DOHH2 (cell line): Measurements from ENCODE around the gene GALNTL6.

Source experiments
- H3F3A ChIP-seq: fragments of 200-600 bp; sonication (generic), shearing (Covaris generic); 2 replicates; pipeline ENCODE4 v1.6.0; 2016; ENCODE audit warnings: antibody characterized with exemption, mild to moderate bottlenecking; ENCODE audit not compliant: control insufficient read depth, insufficient read depth
- H3K27ac ChIP-seq: fragments of 200-600 bp; sonication (generic); 2 replicates; pipeline ENCODE4 v1.5.1; 2014; ENCODE audit warnings: low read depth, mild to moderate bottlenecking, low read length, moderate library complexity
- H3K27me3 ChIP-seq: fragments of 200-600 bp; sonication (generic); 2 replicates; pipeline ENCODE4 v1.6.1; 2014; ENCODE audit warnings: mild to moderate bottlenecking, low read length, mixed read lengths; ENCODE audit not compliant: control insufficient read depth
- H3K36me3 ChIP-seq: fragments of 200-600 bp; sonication (generic); 2 replicates; pipeline ENCODE4 v1.6.1; 2014; ENCODE audit warnings: mild to moderate bottlenecking, low read length, moderate library complexity, mixed read lengths; ENCODE audit not compliant: control insufficient read depth
- H3K4me1 ChIP-seq: fragments of 200-600 bp; sonication (generic); 2 replicates; pipeline ENCODE4 v1.6.1; 2014; ENCODE audit warnings: mild to moderate bottlenecking, low read length, mixed read lengths; ENCODE audit not compliant: control insufficient read depth
- H3K4me2 ChIP-seq: fragments of 200-600 bp; sonication (generic); 2 replicates; pipeline ENCODE4 v1.6.0; 2014; ENCODE audit warnings: mild to moderate bottlenecking, low read length, moderate library complexity
- H3K4me3 ChIP-seq: fragments of 200-600 bp; sonication (generic); 2 replicates; pipeline ENCODE4 v1.5.1; 2014; ENCODE audit warnings: mild to moderate bottlenecking, low read length, mixed read lengths
- H3K79me2 ChIP-seq: fragments of 200-600 bp; sonication (generic); 2 replicates; pipeline ENCODE4 v1.6.1; 2014; ENCODE audit warnings: mild to moderate bottlenecking, low read length, mixed read lengths; ENCODE audit not compliant: control insufficient read depth
- H3K9me2 ChIP-seq: fragments of 200-600 bp; sonication (generic); replicated peaks from 2 replicates; pipeline ENCODE4 v1.6.1; 2014; ENCODE audit warnings: mild to moderate bottlenecking, low read length, mixed read lengths; ENCODE audit not compliant: control insufficient read depth
- H3K9me3 ChIP-seq: fragments of 200-600 bp; sonication (generic); 2 replicates; pipeline ENCODE4 v1.6.1; 2014; ENCODE audit warnings: antibody characterized with exemption, low read length, mixed read lengths; ENCODE audit not compliant: control insufficient read depth, insufficient read depth
- H4K20me1 ChIP-seq: fragments of 200-600 bp; sonication (generic); 2 replicates; pipeline ENCODE4 v1.6.0; 2014; ENCODE audit warnings: low read depth, mild to moderate bottlenecking, antibody characterized with exemption, low read length, moderate library complexity; ENCODE audit not compliant: control insufficient read depth, insufficient read depth
- EZH2phosphoT487 ChIP-seq: fragments of 200-600 bp; sonication (generic); IDR thresholded peaks from 2 replicates; pipeline ENCODE4 v1.6.1; 2017; ENCODE audit warnings: borderline replicate concordance, mild to moderate bottlenecking, antibody characterized with exemption, low read length, moderate library complexity, mixed read lengths
- TF ChIP-seq, protein P1 (sequence below): fragments of 200-600 bp; sonication (generic); IDR thresholded peaks from one replicate; pipeline ENCODE4 v1.5.1; 2014; ENCODE audit warnings: antibody characterized with exemption, mild to moderate bottlenecking, low read depth, low read length; ENCODE audit not compliant: poor library complexity, severe bottlenecking

The GALNTL6 gene

DNA sequence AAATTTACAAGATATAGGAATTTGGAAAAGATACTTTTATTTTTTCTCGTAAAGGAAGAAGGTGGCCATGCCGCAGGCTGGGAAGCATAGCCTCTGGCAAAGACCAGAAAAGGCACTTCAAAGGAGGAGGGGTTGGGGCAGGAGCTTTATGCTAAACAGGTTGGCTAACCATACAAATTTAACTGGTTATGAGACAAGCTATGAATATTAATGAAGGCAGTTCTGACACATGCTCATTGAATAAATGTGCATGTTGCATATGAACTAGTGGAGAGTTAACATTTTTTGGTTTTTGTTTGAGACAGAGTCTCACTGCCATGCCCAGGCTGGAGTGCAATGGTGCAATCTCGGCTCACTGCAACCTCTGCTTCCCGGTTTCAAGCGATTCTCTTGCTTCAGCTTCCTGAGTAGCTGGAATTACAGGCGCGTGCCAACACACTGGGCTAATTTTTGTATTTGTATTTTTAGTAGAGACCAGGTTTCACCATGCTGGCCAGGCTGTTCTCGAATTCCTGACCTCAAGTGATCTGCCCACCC lies 36.5 kb downstream of the GALNTL6 start:
- no peaks in the 10 kb centered on the region for H3K9me3 ChIP-seq
- H3K4me2 ChIP-seq: no peak overlapping the region
- no peaks in the 10 kb centered on the region for H3K9me2 ChIP-seq
- H3K36me3 ChIP-seq: no peaks in the 10 kb centered on the region
- no peak for TF ChIP-seq EZH2phosphoT487
- TF ChIP-seq, protein P1, sequence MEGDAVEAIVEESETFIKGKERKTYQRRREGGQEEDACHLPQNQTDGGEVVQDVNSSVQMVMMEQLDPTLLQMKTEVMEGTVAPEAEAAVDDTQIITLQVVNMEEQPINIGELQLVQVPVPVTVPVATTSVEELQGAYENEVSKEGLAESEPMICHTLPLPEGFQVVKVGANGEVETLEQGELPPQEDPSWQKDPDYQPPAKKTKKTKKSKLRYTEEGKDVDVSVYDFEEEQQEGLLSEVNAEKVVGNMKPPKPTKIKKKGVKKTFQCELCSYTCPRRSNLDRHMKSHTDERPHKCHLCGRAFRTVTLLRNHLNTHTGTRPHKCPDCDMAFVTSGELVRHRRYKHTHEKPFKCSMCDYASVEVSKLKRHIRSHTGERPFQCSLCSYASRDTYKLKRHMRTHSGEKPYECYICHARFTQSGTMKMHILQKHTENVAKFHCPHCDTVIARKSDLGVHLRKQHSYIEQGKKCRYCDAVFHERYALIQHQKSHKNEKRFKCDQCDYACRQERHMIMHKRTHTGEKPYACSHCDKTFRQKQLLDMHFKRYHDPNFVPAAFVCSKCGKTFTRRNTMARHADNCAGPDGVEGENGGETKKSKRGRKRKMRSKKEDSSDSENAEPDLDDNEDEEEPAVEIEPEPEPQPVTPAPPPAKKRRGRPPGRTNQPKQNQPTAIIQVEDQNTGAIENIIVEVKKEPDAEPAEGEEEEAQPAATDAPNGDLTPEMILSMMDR: no peak
- H3K27me3 ChIP-seq: no peaks in the 10 kb centered on the region
- H3K79me2 ChIP-seq: no peaks in the 10 kb centered on the region
- H3K4me3 ChIP-seq: no peak overlapping the region
- H3F3A ChIP-seq: no peaks in the 10 kb centered on the region
- H4K20me1 ChIP-seq: no peaks in the 10 kb centered on the region
- peaks cover 29% of the 10 kb centered on the region for H3K4me1 ChIP-seq
- no peak overlapping the region for H3K27ac ChIP-seq

DNA sequence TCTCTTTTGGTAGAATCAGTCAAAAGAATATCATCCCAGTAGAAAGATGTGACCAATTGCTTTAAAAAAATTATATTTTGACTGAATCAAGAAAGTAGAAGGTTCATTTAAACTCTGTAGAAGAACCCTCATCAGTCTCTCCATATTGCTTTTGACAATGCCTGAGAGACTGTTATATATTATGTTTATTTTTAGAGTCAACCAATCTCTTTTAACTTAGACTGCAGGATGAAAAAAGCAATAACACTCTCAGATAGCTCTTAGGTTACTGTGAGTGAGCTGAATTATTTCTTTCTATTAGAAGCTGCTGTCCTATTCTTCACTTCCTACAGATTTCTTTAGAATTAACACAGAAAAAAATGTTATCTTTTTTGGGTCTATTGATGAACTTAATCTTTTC lies 38.1 kb downstream of the GALNTL6 start:
- Histone ChIP-seq H4K20me1 (no peaks in the 10 kb centered on the region), H3F3A (no peaks in the 10 kb centered on the region), H3K4me2 (no peak overlapping the region), H3K4me3 (no peak overlapping the region), H3K4me1 (peaks cover 31% of the 10 kb centered on the region), H3K27me3 (no peaks in the 10 kb centered on the region), H3K36me3 (no peaks in the 10 kb centered on the region), H3K9me3 (no peaks in the 10 kb centered on the region), H3K79me2 (no peaks in the 10 kb centered on the region), H3K9me2 (no peaks in the 10 kb centered on the region), H3K27ac (no peak overlapping the region)
- no peak for TF ChIP-seq EZH2phosphoT487
- TF ChIP-seq, protein P1: no peak

DNA sequence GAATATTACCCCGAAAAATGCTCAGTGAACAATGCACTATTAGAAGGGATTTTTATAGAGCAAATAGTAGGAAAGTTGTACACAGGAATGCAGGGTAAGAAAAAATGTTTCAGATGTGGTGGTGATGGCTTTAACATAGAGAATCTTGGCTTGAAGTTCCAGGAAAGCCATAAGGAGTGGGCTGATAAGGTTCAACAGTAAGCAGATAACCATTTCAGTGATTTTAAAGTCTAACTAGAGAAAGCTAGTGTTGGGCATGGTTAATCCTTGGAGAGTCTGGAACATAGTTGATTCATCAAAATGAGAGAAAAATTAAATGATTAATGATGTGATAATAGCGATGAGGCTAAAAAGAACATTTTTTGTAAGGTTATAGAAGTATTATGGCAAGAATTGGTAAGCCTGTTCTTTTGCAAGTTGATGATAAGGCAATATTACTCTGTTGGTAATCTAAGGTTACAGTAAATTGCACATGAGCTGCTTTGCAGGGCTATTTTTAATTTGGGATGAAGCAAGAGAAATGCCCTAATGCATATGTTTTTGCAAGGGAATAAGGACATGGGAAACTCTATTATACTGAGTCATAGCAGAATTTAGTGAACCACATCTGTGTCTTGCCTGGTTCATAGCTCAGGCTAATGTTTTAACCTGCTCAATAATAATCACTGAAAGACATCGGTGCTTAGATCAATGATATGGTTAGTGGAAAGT lies 44.3 kb downstream of the GALNTL6 start:
- H4K20me1 ChIP-seq: no peaks in the 10 kb centered on the region
- peaks cover 14% of the 10 kb centered on the region for H3K4me1 ChIP-seq
- no peaks in the 10 kb centered on the region for H3F3A ChIP-seq
- no peak overlapping the region for H3K4me2 ChIP-seq
- no peaks in the 10 kb centered on the region for H3K9me3 ChIP-seq
- H3K9me2 ChIP-seq: no peaks in the 10 kb centered on the region
- TF ChIP-seq, protein P1: no peak
- no peak for TF ChIP-seq EZH2phosphoT487
- H3K4me3 ChIP-seq: no peak overlapping the region
- no peaks in the 10 kb centered on the region for H3K27me3 ChIP-seq
- H3K27ac ChIP-seq: no peak overlapping the region
- no peaks in the 10 kb centered on the region for H3K79me2 ChIP-seq
- no peaks in the 10 kb centered on the region for H3K36me3 ChIP-seq
